CD4-positive, alpha-beta T cell (primary cell): Measurements from ENCODE around the gene TRAPPC6A. TPM values are rescaled to one million over a fixed set of nuclear protein-coding genes. Genes with fewer than 3 reads are reported as not detected.

Experiments used
- ATAC-seq: fragments of 200-7000 bp; cut with Tn5 transposase; one replicate; pipeline ENCODE4 v1.10.0; 2022; ENCODE audit warnings: mild to moderate bottlenecking; ENCODE audit not compliant: poor library complexity
- CTCF ChIA-PET: fragments of 350-600 bp; sonication (Branson Sonifier 250); formaldehyde crosslinking; loops from one replicate; lab custom pipeline; 2021; ENCODE audit warnings: antibody characterized with exemption, inconsistent platforms; lab: Charles Lee
- POLR2A ChIA-PET: fragments of 350-600 bp; sonication (Branson Sonifier 250); formaldehyde crosslinking; loops from one replicate; lab custom pipeline; 2021; ENCODE audit warnings: antibody characterized with exemption, inconsistent platforms; lab: Charles Lee
- DNase-seq, 14 experiments: peaks; one replicate each; pipeline ENCODE4 v3.0.0-alpha.2; 2013 to 2020; ENCODE audit warnings: mixed read lengths in 2 of 14
- H3K27ac ChIP-seq, 2 donors: one replicate each; pipeline versions ENCODE4 v1.5.1 to v1.7.0; 2013; ENCODE audit warnings: low read length in 2 of 2, low read depth in 1 of 2, mild to moderate bottlenecking in 1 of 2
- H3K27me3 ChIP-seq, 2 experiments: 1 replicate in 1 of 2; 2 replicates in 1 of 2; pipeline versions ENCODE4 v1.6.1 to v1.7.0; 2013; ENCODE audit warnings: low read length in 2 of 2, control low read depth in 1 of 2, mild to moderate bottlenecking in 1 of 2, moderate library complexity in 1 of 2; ENCODE audit not compliant: insufficient read depth in 2 of 2, control insufficient read depth in 1 of 2
- H3K36me3 ChIP-seq: one replicate; pipeline ENCODE4 v1.6.1; 2013; ENCODE audit warnings: low read length, control low read depth; ENCODE audit not compliant: insufficient read depth
- H3K4me1 ChIP-seq: one replicate; pipeline ENCODE4 v1.6.1; 2013; ENCODE audit warnings: low read length, control low read depth; ENCODE audit not compliant: insufficient read depth
- H3K4me3 ChIP-seq: one replicate; pipeline ENCODE4 v1.5.1; 2013; ENCODE audit warnings: mild to moderate bottlenecking, low read length, moderate library complexity
- H3K9me3 ChIP-seq, 2 experiments: 1 replicate in 1 of 2; 2 replicates in 1 of 2; pipeline versions ENCODE4 v1.6.1 to v1.7.0; 2013; ENCODE audit warnings: low read length in 2 of 2, mild to moderate bottlenecking in 2 of 2, control low read depth in 1 of 2, moderate library complexity in 1 of 2; ENCODE audit not compliant: control insufficient read depth in 1 of 2, insufficient read depth in 1 of 2
- H3K27ac Mint-ChIP-seq: one replicate; pipeline ENCODE4 v1.8.0; 2020; ENCODE audit warnings: mixed read lengths
- H3K27me3 Mint-ChIP-seq: one replicate; pipeline ENCODE4 v1.8.0; 2021; ENCODE audit warnings: mixed read lengths
- H3K36me3 Mint-ChIP-seq: one replicate; pipeline ENCODE4 v1.8.0; 2021; ENCODE audit warnings: low read depth, mixed read lengths
- H3K4me1 Mint-ChIP-seq: one replicate; pipeline ENCODE4 v1.8.0; 2021; ENCODE audit warnings: low read depth, mixed read lengths
- H3K4me3 Mint-ChIP-seq: one replicate; pipeline ENCODE4 v1.8.0; 2020; ENCODE audit warnings: mild to moderate bottlenecking, mixed read lengths
- H3K9me3 Mint-ChIP-seq: one replicate; pipeline ENCODE4 v1.8.0; 2020; ENCODE audit warnings: mixed read lengths
- CTCF ChIP-seq: fragments of 200-600 bp; IDR thresholded peaks from one replicate; pipeline ENCODE4 v1.8.0; 2022; ENCODE audit warnings: antibody characterized with exemption, mild to moderate bottlenecking
- intact Hi-C, 2 experiments: fragments of 100-400 bp; cut with DNase I in 1 of 2; cut with micrococcal nuclease in 1 of 2; formaldehyde crosslinking; loops; one replicate each; pipeline versions ENCODE4 v1.15.1 to v1.9.0; 2023 to 2025; cut with DNase I, micrococcal nuclease
- total RNA-seq, 174 experiments: library from RNA in 2 of 174; stranded (reverse) in 2 of 174; gene quantifications; one replicate each; pipeline ENCODE4 v1.2.3 and lab custom pipeline; 2021 to 2026

The TRAPPC6A gene
- total RNA-seq, 2 experiments from 2014 or later: 32.0 to 38.8 TPM

GRCh38 chr19:45179892-45180370 lies 1.9 kb upstream of the TRAPPC6A start:
- peak overlapping the region; percentile 30 for H3K4me3 ChIP-seq
- TF ChIP-seq CTCF: no peak

DNA sequence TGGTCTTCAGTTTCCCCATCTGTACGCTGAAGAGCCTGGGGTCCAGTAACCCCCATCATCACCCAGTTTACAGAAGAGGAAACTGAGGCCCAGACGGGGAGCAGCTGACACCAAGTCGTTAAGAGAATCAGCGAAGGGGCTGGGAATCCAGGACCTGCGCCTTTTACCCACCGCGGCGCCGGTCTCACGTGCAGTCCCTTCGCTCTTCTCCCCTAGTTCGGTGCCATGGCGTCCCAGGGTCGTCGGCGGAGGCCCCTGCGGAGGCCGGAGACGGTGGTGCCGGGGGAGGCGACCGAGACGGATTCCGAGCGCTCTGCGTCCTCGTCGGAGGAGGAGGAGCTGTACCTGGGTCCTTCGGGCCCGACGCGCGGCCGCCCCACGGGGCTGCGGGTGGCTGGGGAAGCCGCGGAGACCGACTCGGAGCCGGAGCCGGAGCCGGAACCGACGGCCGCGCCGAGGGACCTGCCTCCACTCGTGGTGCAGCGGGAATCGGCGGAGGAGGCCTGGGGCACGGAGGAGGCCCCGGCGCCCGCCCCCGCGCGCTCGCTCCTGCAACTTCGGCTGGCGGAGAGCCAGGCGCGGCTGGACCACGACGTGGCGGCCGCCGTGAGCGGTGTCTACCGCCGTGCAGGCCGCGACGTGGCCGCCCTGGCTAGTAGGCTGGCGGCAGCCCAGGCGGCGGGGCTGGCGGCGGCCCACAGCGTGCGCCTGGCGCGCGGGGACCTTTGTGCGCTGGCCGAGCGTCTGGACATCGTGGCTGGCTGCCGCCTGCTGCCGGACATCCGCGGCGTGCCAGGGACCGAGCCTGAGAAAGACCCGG lies 1.2 kb upstream of the TRAPPC6A start:
- ATAC-seq: no peak
- CTCF ChIA-PET: interaction anchor here (0.9 to 1.9 kb wide), 6 partner anchors 8 to 409 kb away, joined by 3 to 7 read pairs (median 4); partner anchors contain the start of gene PPP1R37
- intact Hi-C loops: loop anchor here (1.0 to 10.0 kb wide), 6 partner anchors 73 to 724 kb away; partner anchors contain the start of genes TOMM40 (in 2 of the 2), GEMIN7 (in 1 of the 2), MARK4 (in 1 of the 2) and MYPOP (in 1 of the 2)

More at GRCh38 chr19:45179892-45180370, 1.9 kb upstream of the TRAPPC6A start:
- ChIA-PET CTCF (interaction anchor here (0.9 to 1.0 kb wide), 2 partner anchors 15 to 69 kb away, joined by 3 to 4 read pairs; no protein-coding TSS in a partner anchor), POLR2A (interaction anchor here (1.6 to 2.8 kb wide), 5 partner anchors 27 to 179 kb away, joined by 4 to 81 read pairs (median 31); partner anchors contain the start of genes PPP1R37 and RELB)
- H3K9me3 ChIP-seq: no peaks in the 10 kb centered on the region
- DNase-seq (no peak), ATAC-seq (no peak)
- Mint-ChIP-seq H3K9me3 (no peaks in the 10 kb centered on the region), H3K4me3 (peak overlapping the region; percentile 83), H3K27me3 (no peaks in the 10 kb centered on the region), H3K4me1 (peaks cover 43% of the 10 kb centered on the region), H3K36me3 (peaks cover 15% of the 10 kb centered on the region), H3K27ac (peak overlapping the region; percentile 16)
- H3K36me3 ChIP-seq: peaks cover 18% of the 10 kb centered on the region
- no peak overlapping the region for H3K27ac ChIP-seq
- intact Hi-C loops: loop anchor here (1.0 to 10.0 kb wide), 8 partner anchors 72 to 725 kb away; partner anchors contain the start of genes MYPOP (in 2 of the 2), TOMM40 (in 2 of the 2), GEMIN7 (in 1 of the 2) and MARK4 (in 1 of the 2)
- peaks cover 54% of the 10 kb centered on the region for H3K4me1 ChIP-seq
- no peaks in the 10 kb centered on the region for H3K27me3 ChIP-seq

More for the DNA sequence above, 1.2 kb upstream of the TRAPPC6A start:
- POLR2A ChIA-PET: interaction anchor here (0.9 to 2.8 kb wide), 13 partner anchors 8 to 538 kb away, joined by 3 to 81 read pairs (median 9); partner anchors contain the start of genes CLASRP, CLPTM1, PPP1R37 and RELB
- no peaks in the 10 kb centered on the region for H3K9me3 ChIP-seq
- Mint-ChIP-seq H3K27me3 (no peaks in the 10 kb centered on the region), H3K27ac (peak overlapping the region; percentile 84), H3K4me3 (peak overlapping the region; percentile 87), H3K9me3 (no peaks in the 10 kb centered on the region), H3K36me3 (peaks cover 15% of the 10 kb centered on the region), H3K4me1 (peaks cover 42% of the 10 kb centered on the region)
- DNase-seq: peak in 10 of 14 experiments; percentile 18 to 73 (median 32)
- TF ChIP-seq CTCF: no peak
- H3K27me3 ChIP-seq: no peaks in the 10 kb centered on the region
- peak overlapping the region; percentile 93 for H3K4me3 ChIP-seq
- H3K27ac ChIP-seq: peak overlapping the region; percentile 83 to 86
- peaks cover 49% of the 10 kb centered on the region for H3K4me1 ChIP-seq
- peaks cover 18% of the 10 kb centered on the region for H3K36me3 ChIP-seq
